ENCODE data around the gene RCOR1.
A peak's percentile ranks its signal among the peaks of the same experiment; 100 is the strongest.
"Not testable (repeated sequence)": the region's sequence is repeated elsewhere in the genome, so short reads cannot be mapped to it uniquely, and the experiment has no call there.

Gene RCOR1

DNA sequence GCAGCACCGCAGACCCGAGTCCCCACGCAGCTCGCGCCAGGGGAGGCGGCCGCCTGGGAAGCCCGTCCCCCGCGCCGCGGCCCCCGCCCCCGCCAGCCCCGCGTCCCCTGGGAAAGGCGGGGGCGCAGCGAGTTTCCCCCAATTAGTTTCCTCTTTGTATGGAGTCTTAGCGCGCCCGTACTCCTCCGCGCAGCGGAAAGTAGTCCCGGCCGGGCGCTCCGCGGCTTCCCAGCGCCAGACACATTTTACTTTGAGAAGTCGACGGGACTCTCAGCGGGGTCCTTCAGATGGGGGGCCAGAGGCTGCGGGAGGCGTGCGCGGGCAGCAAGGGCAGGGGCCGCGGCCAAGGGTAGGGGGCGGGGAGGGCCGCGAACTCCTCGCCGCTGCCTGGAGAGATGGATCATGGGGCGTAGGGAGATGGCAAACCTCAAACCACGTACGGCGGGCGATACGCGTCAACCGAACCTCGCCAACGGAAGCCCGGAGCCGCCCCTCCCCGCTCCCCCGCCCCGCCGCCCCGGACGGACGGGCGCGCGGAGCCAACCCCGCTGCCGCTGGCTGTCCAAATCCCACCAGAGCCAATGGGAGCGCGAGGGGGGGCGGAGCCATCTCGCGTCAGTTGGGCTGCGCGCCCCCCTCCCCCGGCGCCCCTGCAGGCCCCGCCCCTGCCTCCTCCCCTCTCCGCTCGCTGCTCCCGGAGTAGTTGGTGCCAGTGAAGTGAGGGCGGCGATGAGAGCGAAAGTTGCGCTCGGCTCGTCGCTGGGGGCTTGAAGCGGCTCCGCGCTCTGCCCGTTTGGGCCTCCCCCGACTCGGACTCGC is at the start of gene RCOR1:
Gene RCOR1, plus strand, starts transcription at position 706 of the 819 bp plus-strand sequence. CDS start 238 bp downstream, outside the sequence.
- peak; percentile 98 for DNase-seq

DNA sequence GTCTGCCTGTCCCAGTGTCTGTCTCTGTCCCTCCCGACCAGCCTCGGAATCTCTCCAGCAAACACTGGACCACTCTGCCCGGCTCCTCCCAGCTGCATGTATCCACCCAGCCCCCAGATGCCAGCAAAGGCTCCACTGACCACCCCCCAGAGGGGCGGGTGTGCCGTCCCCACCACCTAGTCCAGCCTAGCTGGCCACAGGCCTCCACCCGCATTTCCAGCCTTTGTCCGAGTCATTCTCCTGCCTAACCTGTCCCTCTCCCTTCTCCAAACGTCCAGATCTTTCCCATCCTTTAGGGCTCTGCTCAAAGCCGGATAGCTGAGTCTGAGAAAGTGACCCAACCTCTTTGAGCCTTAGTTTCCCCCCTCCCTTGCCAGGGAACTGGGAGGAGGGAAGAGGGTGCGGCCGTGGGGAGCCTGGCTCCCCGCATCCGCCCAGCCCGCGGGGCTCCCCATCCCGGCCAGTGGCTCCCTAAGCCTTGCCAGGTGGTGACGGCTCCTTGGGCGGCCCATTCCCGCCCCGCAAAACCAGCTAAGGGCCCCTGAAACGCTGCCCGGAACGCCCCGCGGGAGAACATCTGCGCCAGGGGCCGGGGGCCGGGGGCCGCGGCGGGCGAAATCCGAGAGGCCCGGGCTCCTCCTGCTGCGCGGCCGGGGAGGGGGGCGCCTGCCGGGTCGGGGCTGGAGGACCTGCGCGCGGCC is 48.3 kb upstream of the RCOR1 start:
- DNase-seq: no peak

DNA sequence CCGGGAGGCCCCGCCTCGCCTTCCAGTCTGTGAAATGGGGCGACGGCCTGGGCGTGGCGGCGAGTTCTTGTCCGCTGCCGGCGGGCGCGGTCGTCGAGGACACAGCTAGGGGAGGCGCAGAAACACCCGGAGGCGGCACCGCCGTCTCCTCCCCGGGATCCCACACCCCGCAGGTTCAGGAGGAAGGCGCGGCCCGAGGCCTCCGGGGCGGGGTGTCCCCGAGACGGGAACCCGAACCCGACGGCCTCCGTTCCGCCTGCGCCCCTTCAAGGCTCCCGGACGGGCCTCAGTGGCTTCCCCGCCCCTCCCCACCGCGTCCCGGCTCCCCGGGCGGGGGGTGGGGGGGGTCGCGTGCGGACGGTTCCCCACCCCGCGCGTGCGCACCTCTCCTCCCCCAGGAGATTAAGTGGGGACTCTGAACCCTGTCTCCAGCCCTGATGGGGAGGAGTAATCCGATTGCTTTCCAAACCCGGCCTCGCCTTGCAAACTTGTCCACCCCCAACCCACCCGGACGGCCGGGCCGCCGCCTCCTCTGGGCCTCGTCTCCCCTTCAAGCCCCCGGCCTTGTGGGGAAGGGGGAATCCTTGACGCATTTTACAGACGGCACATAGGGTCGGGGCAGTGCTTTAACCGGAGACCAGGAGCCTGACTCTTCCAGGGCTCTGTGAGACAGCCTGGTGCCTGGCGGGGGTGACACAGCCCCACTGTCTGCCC is 47.5 kb upstream of the RCOR1 start:
- peak; percentile 35 for DNase-seq

DNA sequence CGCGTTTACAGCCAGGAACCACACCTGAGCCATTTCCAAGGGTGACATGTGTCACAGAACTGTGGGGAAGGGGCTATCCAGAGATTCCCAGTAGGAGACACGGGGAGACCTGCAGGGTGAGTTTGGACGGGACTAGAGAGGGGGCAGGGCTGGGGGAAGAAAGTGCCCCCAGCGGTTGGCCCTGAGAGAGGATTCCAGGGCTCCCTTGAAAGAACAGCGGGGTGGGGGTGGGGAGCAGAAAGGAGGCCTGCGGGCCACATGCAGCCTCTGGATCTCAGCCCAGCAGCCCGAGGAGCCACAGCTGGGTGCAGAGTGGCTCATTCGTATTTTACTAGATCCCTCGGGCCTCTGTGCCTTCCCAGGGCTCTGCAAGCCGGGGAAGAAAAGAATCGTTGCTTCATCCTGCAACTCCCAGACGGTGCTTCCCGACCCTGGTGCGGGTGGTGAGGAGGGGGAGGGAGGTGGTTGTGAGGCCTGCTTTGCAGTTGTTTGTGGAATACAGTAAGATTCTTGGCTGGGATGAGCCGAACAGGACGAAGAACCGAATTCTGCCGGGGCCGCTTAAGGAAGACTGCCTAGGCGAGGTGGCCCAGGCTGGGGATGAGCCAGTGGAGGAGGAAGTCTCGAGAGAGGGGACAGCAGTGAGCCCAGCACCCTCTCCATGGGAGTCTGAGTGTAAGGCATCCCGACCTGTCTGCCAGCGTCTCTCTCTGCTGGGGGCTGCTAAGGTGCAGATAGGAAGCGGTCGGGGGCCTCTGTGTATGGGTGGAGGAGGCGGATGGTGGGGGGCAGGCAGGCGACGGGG is 46.8 kb upstream of the RCOR1 start:
- DNase-seq: no peak

DNA sequence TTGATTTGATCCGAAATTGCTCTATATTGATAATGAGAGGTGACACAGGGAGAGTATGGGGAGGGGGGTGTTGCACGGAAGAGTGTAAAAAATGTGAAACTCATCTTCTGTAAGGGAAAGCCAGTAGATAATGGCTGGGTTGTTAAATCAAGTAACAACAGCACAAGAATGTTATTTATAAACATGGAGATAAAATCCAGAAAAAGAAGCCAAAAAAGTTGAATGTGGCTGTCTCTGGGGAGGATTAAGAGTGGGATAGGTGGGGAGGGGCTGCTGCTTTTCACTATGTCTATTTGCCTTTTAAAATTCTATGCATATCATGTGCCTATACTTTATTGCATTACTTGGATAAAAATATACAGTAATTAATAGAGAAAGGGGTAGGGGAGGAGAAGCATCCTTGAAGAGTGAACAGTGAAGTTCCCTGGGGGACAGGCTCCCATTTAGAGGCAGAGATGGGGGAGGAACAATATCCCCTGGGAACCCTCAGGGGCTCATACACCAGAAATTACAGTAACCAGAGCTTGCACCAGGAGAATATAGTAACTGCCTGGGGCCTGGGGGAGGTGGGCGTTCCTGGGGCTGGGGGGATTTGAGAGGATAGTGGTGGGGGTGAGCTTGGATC is 43.7 kb upstream of the RCOR1 start:
- DNase-seq: no peak

DNA sequence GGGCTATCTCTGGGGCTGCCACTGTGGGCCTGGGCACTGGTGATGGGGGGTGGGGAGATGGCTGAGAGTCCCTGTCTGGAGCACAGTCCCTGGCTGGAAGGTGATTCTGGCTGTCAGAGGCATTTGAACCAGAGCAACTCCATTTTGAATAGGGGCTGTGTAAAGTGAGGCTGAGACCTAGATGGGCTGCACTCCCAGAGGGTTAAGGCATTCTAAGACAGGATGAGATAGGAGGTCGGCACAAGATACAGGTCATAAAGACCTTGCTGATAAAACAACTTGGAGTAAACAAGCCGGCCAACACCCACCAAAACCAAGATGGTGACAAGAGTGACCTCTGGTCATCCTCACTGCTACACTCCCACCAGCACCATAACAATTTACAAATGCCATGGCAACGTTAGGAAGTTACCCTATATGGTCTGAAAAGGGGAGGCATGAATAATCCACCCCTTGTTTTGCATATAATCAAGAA is 41.5 kb upstream of the RCOR1 start:
- not testable (repeated sequence) for DNase-seq

DNA sequence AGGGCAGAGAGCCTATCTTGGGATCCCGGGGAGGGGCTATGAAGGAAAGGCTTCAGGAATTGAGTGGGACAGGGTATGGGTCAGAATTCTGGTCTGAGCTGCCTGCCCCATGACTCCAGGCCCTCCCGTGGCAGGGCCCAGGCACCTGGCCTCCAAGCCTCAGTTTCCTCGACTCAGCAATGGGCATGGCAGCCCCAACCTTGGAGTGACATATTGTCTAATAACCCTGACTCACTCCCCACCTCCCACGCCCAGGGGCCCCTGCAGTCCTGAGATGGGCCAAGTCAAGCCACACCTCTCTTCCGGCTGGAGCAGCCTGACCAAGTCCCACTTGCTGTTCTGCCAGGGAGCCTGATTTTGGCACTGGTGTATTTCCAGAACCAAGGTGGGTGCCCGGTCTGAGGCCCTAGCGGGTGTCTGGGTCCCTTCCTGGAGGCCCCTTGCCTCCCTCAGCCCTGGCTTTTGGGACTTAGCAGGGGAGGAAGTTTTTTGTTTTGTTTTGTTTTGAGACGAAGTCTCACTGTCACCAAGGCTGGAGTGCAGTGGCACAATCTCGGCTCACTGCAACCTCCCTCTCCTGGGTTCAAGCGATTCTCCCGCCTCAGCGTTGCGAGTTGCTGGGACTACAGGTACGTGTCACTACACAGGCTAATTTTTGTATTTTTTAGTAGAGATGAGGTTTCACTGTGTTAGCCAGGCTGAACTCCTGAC is 40.3 kb upstream of the RCOR1 start:
- no peak for DNase-seq

DNA sequence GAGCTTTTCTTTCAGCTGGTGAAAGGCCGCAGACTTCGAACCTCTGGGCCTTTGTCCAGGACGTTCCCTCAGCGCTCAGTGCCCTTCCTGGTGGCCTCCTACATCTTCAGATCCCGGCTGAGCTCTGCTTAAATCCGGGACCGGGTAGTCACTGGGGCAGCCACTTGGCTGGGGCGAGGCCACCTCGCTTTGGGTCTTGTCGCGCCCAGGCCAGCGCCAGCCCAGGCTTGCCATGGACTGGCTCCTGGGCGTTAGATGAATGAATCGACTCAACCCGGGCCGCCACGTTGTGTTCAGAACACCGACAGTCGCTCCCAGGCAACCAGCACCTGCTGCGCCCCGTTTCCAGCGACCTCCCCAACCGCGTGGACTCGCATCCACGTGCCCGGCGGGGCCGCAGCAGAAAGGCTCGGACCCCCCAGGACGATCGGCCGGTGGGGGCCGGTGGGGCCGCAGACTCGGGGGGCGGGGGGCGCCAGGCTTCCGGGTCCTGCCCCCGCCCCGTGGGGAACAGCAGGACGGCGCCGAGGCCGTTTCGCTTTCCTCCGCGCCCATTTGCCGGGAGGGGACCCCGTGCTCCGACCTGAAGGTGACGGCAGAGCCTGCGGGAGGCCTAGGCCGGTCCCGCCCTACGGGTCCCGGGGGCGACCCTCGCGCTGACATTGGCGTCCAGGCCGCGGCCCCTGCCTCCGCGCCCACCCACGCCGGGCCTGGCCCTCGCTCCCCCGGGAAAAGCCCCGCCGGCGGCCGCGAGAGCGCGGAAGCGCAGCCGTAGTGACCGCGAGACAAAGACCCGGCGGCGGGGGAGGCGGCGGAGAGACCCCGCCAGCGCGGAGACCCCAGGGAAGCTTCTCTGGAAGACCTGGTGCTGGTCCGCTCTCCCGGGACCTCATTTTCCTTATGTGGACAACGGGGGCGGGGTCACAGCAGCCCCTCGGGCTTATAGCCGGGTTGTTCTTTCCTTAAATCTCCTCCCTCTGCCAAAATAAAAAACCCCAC is 37.3 kb upstream of the RCOR1 start:
- DNase-seq: peak; percentile 65

DNA sequence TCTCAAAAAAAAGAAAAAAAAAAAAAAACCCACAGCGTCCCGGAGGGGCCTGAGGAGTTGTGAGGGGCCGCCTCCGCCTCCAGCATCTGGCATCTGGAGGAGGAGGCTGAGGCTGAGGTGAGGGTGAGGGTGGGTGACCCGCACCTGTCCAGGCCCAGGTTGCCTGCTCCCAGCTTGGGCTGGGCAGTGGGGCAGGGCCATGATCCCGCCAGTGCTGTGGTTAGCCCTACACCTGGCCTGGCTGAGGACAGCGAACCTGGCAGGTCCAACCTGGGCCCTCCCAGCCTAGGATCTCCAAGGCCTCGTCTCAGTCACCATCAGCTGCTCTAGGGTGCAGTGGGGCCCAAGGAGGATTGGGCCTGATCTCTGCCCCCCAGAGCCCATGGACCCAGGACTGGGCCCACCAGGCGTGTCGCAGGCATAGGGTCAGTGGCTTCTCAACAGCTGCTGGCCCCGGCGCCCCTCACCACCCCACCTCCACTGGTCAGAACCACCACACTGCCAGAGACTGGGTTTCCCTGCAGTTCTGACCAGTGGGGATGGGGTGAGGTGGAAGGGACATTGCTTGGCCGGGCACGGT is 36.3 kb upstream of the RCOR1 start:
- DNase-seq: no peak

DNA sequence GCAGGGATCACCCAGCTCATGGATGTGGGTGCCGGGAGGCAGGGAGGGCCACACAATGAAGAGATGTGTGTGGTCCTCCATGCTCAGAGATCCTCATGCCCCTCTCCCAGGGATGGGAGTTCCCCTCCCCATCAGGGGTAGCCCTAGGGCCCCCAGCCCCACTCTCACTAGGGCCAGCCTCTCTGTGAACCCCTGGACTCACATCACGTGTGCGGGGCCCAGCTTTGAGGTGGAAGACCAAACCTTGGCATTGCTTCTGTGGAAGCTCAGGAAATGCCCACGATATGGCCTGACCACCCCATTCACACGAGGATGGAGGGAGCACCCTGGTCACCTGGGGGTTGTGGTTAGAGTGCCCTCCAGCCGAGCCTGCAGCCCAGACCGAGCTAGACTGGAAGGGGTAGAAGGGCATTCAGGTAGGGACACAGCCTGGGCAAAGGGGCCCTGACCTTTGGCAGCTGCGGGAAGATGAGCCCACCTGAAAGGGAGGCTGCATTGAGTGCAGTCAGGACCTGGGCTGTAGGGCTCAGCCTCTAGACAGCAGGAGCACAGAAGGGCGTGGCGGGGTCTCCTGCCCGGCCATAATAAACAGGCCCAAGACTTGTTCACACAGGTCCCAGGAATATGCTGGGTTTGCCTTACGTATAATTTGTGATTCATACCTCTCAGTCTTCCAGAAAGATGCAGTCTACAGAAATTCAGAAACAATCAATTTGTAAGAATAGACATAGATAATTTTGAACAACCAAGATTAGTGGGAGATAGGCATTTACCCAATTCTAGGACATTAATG is 34.8 kb upstream of the RCOR1 start:
- no peak for DNase-seq

DNA sequence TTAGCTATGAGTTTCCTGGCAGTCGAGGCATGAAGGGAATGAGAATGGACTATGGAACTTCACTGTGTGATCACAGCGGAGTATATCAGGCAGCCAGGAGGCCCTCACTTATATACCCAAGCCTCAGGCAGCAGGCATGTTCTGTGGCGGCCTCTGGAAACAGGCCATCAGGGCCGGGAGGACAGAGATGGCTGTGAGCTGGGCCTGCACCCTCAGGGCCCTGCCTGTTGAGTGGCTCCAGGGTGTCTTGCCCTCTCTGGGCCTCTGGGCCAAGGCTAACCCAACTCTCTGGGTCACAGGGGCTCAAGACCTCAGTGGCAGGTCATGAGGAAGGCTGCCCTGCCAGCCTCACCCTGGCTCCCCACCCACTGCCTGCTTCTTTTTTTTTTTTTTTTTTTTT is 33.9 kb upstream of the RCOR1 start:
- DNase-seq: no peak

DNA sequence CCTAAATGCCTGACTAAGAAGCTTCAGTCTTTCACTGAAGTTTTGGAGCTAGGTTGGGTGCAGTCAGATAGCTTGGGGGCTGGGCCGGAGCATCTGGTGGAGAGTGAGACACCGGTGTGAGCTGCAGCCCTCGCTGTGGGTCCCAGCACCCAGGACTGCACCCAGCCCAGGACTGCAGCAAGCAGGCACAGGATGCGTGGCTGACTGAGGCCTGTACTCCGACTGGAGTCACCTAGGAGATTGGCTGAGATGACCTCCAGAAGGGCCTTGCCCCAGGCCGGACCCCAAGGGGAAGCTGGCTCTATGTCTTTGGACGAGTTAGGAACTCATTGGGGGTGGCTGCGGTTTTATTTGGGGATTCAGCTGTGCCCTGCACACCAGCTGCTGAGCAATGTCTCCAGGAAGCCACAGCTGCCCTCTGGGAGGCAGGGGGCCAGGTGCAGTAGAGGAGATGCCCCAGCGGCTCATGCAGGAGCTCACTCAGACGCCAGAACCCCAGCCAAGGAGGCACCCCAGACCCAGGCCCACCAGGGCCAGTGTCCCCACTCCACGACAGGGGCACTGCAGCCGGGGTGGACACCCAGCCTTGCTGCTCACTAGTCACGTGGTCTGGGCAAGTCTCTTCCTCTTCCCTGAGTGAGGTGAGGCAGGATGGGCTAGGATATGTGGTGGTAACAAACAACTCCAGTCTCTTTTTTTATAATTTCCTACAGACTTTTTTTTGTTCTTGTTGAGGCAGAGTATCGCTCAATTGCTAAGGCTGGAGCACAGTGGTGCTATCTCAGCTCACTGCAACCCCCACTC is 31.8 kb upstream of the RCOR1 start:
- DNase-seq: no peak

DNA sequence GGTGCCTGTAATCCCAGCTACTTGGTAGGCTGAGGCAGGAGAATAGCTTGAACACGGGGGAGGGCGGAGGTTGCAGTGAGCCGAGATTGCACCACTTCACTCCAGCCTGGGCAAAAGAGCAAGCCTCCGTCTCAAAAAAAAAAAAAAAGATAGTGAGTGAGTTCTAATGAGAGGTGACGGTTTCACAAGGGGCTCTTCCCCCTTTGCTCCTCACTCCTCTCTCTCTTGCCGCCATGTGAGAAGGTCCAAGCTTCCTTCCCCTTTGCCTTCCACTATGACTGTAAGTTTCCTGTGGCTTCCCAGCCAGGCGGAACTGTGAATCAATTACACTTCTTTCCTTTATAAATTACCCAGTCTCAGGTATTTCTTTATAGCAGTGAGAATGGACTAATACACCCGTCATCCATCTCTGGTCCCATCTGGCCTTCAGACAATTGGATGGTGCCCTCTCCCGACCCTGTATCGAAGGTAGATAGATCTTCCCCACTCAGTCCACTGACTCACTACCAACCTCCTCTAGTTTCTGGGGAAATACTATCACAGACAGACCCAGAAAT is 27.0 kb upstream of the RCOR1 start:
- no peak for DNase-seq

DNA sequence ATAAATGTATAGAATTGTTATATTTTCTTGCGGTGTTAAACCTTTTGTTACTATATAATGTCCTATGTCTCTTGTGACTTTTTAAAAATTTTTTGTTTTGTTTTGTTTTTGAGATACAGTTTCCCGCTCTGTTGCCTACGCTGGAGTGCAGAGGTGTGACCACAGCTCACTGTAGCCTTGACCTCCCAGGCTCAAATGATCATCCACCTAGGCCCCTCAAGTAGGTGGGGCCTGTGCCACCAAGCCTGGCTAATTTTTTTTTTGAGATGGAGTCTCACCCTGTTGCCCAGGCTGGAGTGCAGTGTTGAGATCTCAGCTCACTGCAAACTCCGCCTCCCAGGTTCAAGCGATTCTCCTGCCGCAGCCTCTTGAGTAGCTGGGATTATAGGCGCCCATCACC is 26.5 kb upstream of the RCOR1 start:
- DNase-seq: no peak

DNA sequence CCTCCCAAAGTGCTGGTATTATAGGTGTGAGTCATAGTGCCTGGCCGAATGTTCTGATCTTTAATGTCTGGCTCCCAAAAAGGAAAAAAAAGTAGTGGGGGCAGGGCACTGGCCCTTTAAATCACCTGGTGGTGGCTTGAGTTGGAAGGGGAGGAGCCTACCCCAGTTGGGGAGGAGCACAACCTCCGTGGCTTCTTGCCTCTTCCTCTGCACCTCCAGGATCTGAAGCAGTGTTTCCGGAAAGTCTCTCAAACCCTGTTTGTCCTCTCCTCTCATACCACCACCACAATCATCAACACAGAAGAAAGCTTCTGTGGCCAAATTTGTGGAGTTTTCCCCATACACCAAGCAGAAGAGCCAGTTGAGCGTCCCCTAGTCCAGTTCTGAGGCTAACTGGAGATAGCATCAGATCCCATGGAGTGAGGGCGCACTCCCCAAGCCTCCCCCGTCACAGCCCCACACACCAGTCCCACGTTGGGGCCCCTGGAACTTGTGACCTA is 24.3 kb upstream of the RCOR1 start:
- DNase-seq: peak; percentile 65

DNA sequence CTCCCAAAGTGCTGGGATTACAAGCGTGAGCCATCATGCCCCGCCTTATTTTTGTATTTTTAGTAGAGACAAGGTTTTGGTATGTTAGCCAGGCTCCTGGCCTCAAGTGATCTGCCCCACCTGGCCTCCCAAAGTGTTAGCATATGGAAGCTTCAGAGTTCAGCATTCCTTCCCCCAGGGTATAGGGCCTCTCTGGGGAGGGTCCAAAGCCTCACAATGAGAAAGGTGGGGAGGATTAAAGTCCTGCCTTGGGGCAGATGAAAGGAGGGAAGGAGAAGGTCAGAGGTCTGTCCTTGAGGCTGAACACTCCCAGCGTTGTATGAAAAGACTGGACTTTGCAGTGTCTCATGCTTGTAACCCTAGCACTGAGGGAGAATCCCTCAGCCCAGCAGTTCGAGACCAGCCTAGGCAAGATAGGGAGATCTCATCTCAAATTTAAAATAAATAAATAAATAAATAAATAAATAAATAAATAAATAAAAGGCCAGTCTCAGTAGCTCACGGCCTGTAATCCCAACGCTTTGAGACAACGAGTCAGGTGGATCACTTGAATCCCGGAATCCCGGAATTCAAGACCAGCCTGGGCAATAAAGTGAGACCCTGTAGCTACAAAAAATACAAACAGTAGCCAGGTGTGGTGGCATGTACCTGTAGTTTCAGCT is 22.0 kb upstream of the RCOR1 start:
- no peak for DNase-seq

DNA sequence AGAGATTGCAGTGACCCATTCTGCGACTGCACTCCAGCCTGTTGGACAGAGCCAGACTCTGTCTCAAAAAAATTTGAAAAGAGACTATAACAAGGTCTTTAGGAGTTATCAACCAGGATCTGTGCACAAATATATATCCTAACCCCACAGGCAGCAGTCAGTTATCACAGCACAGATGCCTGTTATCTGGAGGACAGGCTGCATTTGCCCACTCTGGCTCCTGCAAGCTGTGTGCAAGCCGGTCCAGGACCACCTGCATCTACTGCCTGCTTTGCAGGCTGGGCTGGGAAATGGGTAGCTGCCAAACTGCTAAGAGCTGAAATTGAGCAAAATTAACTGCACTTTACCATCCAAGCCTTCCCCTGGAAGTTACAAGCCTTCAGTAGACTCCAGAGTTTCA is 21.4 kb upstream of the RCOR1 start:
- DNase-seq: no peak
